A549 treated with dexamethasone at 1 μM for 4 hours (cell line): ENCODE results near the gene CHST14. TPM values are rescaled to one million over a fixed set of nuclear protein-coding genes. Genes with fewer than 3 reads are reported as not detected.

ENCODE experiments used
- total RNA-seq: library from RNA; stranded (reverse); fragments of 200-300 nt; extraction: Qiagen RNA extraction; gene quantifications from 5 replicates; pipeline ENCODE4 v1.2.3, GENCODE V29; 2022

CHST14 gene, protein sequence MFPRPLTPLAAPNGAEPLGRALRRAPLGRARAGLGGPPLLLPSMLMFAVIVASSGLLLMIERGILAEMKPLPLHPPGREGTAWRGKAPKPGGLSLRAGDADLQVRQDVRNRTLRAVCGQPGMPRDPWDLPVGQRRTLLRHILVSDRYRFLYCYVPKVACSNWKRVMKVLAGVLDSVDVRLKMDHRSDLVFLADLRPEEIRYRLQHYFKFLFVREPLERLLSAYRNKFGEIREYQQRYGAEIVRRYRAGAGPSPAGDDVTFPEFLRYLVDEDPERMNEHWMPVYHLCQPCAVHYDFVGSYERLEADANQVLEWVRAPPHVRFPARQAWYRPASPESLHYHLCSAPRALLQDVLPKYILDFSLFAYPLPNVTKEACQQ
- 14.0 to 20.1 TPM (median 17.6 TPM) in 5 replicates for total RNA-seq

DNA sequence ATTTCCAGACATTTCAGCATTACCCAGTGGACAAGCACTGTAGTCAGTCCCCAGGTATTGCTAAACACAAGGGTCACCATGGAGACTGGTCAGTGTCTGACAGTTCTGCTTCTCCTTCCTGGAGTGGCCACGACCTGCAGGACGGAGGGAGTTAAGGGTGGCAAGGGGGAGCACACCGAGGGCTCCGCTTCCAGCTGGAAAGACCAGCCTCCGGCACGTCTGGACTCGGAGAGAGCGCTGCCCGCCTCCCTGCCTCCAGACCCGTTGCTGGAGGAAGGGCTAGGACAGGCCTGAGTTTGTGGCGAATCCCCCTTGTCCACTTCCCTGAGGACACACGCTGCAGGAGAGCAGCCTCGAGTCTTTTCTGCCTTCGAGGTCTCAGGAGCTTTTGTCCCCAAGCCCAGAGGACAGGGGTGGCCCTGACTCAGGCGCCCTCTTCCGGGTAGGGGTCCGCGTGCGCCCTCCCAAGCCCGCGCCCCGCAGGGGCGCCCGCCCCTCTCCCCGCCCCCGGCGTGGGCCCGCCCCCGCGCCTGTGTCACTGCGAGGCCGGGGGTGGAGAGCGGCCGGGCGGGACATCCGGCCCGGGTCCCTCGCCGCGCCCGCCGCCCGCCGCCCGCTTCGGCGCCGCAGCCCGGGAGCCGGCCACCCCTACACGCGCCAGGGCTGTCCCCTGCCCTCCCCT is at the start of gene CHST14:
Gene CHST14 (plus strand): TSS at position 562 of the 682 bp plus-strand sequence. CDS start 230 bp downstream, outside the sequence.

DNA sequence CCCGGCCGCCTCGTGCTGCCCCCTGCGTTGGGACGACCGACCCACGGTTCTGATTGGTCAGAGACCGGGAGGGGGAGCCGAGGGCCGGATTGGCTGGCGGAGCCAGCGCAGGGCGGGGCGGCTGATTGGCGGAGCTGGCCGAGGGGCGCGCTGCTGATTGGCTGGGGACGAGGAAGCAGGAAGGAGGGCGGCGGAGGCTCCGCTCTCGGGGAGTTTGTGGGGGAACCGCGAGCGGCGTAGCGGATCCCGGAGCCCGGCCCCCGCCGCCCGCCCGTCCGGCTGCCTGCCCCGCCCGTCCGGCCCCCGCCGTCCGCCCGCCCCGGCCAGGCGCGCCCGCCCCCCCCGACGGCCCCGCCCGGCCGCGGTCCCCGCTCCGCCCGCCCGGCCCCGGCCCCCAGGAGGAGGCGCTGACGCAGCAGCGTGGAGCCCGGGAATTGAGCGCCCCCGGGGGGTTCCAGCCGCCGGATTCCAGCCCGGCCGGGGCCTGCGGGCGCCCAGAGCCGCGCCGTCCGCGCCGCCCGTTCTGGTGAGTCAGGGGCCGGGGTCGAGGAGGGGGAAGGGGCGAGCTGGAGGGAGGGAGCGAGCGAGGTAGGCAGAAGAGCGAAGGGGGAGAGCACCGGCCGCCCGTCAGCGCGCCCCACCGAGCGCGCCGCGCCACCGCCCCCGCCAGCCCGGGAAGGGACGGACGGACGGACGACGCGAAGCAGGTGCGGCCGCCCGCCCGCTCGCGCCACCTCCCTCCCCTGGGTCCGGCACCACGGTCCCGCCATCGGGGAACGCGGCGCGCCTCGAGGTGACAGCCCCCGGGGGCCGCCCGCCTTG is 29.8 kb upstream of the CHST14 start, which contains the start of gene BAHD1:
Gene BAHD1 (plus strand): TSS at position 211 of the 822 bp plus-strand sequence. CDS start 17,512 bp downstream, outside the sequence.

Other genes with a start within 250 kb of the CHST14 start
- 0.29 to 0.68 TPM (median 0.34 TPM) in 5 replicates for gene PAK6, start 231.9 kb upstream of the CHST14 start, total RNA-seq
- 0.20 to 0.49 TPM (median 0.26 TPM) in 5 replicates for gene ANKRD63, start 187.9 kb upstream of the CHST14 start, total RNA-seq
- gene PLCB2, start 163.0 kb upstream of the CHST14 start, total RNA-seq, result 0.50 to 1.0 TPM (median 0.90 TPM) in 5 replicates
- gene INAFM2, start 147.3 kb upstream of the CHST14 start, total RNA-seq, result 6.2 to 8.2 TPM (median 7.0 TPM) in 5 replicates
- 13.0 to 26.8 TPM (median 19.2 TPM) in 5 replicates for gene CCDC9B, start 130.0 kb upstream of the CHST14 start, total RNA-seq
- gene PHGR1, start 120.0 kb upstream of the CHST14 start, total RNA-seq, result not detected in 5 replicates
- gene DISP2, start 112.8 kb upstream of the CHST14 start, total RNA-seq, result 1.1 to 1.9 TPM (median 1.5 TPM) in 5 replicates
- gene KNSTRN, start 88.3 kb upstream of the CHST14 start, total RNA-seq, result 44.0 to 51.2 TPM (median 47.6 TPM) in 5 replicates
- gene IVD, start 65.2 kb upstream of the CHST14 start, total RNA-seq, result 9.3 to 13.5 TPM (median 12.0 TPM) in 5 replicates
- 9.4 to 11.6 TPM (median 11.2 TPM) in 5 replicates for gene BAHD1, start 30.0 kb upstream of the CHST14 start, total RNA-seq
- 10.9 to 20.7 TPM (median 11.0 TPM) in 5 replicates for gene CCDC32, start 94.1 kb downstream of the CHST14 start, total RNA-seq
- gene RPUSD2, start 98.3 kb downstream of the CHST14 start, total RNA-seq, result 13.0 to 15.6 TPM (median 15.3 TPM) in 5 replicates
- gene KNL1, start 123.3 kb downstream of the CHST14 start, total RNA-seq, result 5.3 to 8.7 TPM (median 8.0 TPM) in 5 replicates
- 17.7 to 23.7 TPM (median 20.5 TPM) in 5 replicates for gene RAD51, start 224.2 kb downstream of the CHST14 start, total RNA-seq